KMS-11 (cell line): Measurements from ENCODE around the gene STXBP3.

Experiments
- H2AFZ ChIP-seq: fragments of 200-600 bp; sonication (generic); 2 replicates; pipeline ENCODE4 v1.6.1; 2016; ENCODE audit warnings: antibody characterized with exemption, mixed run types, low read depth
- H3K27ac ChIP-seq: fragments of 200-600 bp; sonication (generic); 2 replicates; pipeline ENCODE4 v1.6.1; 2016; ENCODE audit warnings: mild to moderate bottlenecking, mixed run types
- H3K27me3 ChIP-seq: fragments of 200-600 bp; sonication (generic); 2 replicates; pipeline ENCODE4 v1.6.1; 2017; ENCODE audit warnings: mild to moderate bottlenecking, low read depth, mixed run types, moderate library complexity; ENCODE audit not compliant: insufficient read depth
- H3K36me3 ChIP-seq: fragments of 200-600 bp; sonication (generic); 2 replicates; pipeline ENCODE4 v1.6.1; 2017; ENCODE audit warnings: mild to moderate bottlenecking, mixed run types; ENCODE audit not compliant: insufficient read depth
- H3K4me1 ChIP-seq: fragments of 200-600 bp; sonication (generic); 2 replicates; pipeline ENCODE4 v1.6.1; 2016; ENCODE audit warnings: mild to moderate bottlenecking, low read depth, mixed run types; ENCODE audit not compliant: poor library complexity, severe bottlenecking
- H3K4me2 ChIP-seq: fragments of 200-600 bp; sonication (generic); 2 replicates; pipeline ENCODE4 v1.7.0; 2016; ENCODE audit warnings: mild to moderate bottlenecking, mixed run types
- H3K4me3 ChIP-seq: fragments of 200-600 bp; sonication (generic); IDR thresholded peaks from 2 replicates; pipeline ENCODE4 v1.6.1; 2017; ENCODE audit warnings: low read depth, low read length, mixed read lengths; ENCODE audit not compliant: insufficient read depth
- H3K79me2 ChIP-seq: fragments of 200-600 bp; sonication (generic); 2 replicates; pipeline ENCODE4 v1.6.1; 2016; ENCODE audit warnings: low read depth, mixed run types; ENCODE audit not compliant: insufficient read depth
- H3K9ac ChIP-seq: fragments of 200-600 bp; sonication (generic); 2 replicates; pipeline ENCODE4 v1.6.1; 2016; ENCODE audit warnings: mild to moderate bottlenecking, mixed run types
- H4K20me1 ChIP-seq: fragments of 200-600 bp; sonication (generic); 2 replicates; pipeline ENCODE4 v1.6.1; 2016; ENCODE audit warnings: mild to moderate bottlenecking, mixed run types; ENCODE audit not compliant: insufficient read depth
- TF ChIP-seq, protein P1 (sequence below): fragments of 200-600 bp; sonication (generic); conservative IDR thresholded peaks from 2 replicates; pipeline ENCODE4 v1.6.1; 2017; ENCODE audit warnings: low read depth, mild to moderate bottlenecking, antibody characterized with exemption, low read length, moderate library complexity, mixed read lengths

Gene STXBP3

DNA sequence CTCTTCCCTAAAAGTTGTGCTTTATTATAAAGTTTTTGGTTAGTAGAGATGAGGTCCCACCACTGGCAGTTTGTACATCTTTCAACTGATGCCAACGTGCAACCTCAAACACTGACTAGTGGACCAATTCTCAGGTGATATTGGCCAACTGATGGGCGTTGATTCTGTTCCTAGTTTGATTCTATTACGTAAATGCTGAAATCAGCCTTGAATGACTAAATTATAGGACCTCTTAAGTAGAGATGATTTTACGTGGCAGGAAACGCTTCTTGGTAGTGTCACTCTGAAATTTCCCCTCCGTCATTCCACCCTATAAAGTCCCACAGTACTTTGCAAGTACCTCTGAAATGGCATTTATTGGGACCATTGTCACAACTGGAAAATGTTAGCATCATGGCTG lies 42.5 kb upstream of the STXBP3 start:
- Histone ChIP-seq H3K9ac (no peak overlapping the region), H3K4me1 (no peaks in the 10 kb centered on the region), H3K79me2 (no peaks in the 10 kb centered on the region), H2AFZ (no peak overlapping the region), H3K4me2 (no peak overlapping the region), H4K20me1 (no peaks in the 10 kb centered on the region), H3K36me3 (0 out of 2 replicates have a peak, but pooled peaks cover 2% of the 10 kb centered on the region), H3K27me3 (no peaks in the 10 kb centered on the region), H3K4me3 (no peak overlapping the region), H3K27ac (no peak overlapping the region)
- TF ChIP-seq, protein P1, sequence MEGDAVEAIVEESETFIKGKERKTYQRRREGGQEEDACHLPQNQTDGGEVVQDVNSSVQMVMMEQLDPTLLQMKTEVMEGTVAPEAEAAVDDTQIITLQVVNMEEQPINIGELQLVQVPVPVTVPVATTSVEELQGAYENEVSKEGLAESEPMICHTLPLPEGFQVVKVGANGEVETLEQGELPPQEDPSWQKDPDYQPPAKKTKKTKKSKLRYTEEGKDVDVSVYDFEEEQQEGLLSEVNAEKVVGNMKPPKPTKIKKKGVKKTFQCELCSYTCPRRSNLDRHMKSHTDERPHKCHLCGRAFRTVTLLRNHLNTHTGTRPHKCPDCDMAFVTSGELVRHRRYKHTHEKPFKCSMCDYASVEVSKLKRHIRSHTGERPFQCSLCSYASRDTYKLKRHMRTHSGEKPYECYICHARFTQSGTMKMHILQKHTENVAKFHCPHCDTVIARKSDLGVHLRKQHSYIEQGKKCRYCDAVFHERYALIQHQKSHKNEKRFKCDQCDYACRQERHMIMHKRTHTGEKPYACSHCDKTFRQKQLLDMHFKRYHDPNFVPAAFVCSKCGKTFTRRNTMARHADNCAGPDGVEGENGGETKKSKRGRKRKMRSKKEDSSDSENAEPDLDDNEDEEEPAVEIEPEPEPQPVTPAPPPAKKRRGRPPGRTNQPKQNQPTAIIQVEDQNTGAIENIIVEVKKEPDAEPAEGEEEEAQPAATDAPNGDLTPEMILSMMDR = no peak

DNA sequence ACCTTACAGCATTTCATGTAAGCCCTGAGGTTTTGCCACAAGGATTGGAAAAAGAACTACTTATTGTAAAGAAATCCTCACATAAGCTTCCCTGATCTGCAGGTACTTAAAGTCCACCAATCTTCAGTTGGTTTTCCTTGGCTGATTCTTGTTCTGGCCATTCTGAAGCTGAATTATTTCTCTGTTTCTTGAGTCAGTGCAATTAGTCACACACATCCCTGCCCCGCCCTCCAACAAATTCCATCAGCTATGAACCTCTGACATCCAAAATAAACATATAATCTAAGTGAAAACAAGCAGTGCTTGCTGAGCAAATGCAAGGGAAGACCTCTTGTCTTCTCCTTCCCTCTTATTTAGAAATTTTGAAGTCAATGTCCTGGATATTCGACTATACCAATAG lies 42.0 kb upstream of the STXBP3 start:
- Histone ChIP-seq H3K4me1 (no peaks in the 10 kb centered on the region), H2AFZ (no peak overlapping the region), H3K9ac (no peak overlapping the region), H3K27ac (no peak overlapping the region), H3K4me3 (no peak overlapping the region), H3K79me2 (no peaks in the 10 kb centered on the region), H3K4me2 (no peak overlapping the region), H3K27me3 (no peaks in the 10 kb centered on the region), H4K20me1 (no peaks in the 10 kb centered on the region), H3K36me3 (0 out of 2 replicates have a peak, but pooled peaks cover 2% of the 10 kb centered on the region)
- TF ChIP-seq, protein P1 = no peak

DNA sequence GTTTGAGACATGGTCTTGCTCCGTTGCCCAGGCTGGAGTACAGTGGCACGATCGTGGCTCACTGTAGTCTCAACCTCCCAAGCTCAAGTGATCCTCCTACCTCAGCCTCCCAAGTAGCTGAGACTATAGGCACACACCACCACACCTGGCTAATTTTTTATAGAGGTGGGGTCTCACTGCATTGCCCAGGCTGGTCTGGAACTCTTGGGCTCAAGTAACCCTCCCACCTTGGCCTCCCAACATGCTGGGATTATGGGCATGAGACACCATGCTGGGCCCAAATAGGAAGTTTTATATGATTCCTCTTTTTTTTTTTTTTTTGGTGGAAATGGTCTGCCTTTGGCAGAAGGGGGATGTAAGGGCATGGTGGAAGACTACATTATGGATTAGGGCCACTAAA lies 39.8 kb upstream of the STXBP3 start:
- no peaks in the 10 kb centered on the region for H3K79me2 ChIP-seq
- no peaks in the 10 kb centered on the region for H4K20me1 ChIP-seq
- no peaks in the 10 kb centered on the region for H3K4me1 ChIP-seq
- H3K27me3 ChIP-seq = no peaks in the 10 kb centered on the region
- H3K4me3 ChIP-seq = no peak overlapping the region
- H3K27ac ChIP-seq = no peak overlapping the region
- H2AFZ ChIP-seq = no peak overlapping the region
- no peak overlapping the region for H3K9ac ChIP-seq
- H3K4me2 ChIP-seq = no peak overlapping the region
- TF ChIP-seq, protein P1 = no peak
- no peaks in the 10 kb centered on the region for H3K36me3 ChIP-seq

DNA sequence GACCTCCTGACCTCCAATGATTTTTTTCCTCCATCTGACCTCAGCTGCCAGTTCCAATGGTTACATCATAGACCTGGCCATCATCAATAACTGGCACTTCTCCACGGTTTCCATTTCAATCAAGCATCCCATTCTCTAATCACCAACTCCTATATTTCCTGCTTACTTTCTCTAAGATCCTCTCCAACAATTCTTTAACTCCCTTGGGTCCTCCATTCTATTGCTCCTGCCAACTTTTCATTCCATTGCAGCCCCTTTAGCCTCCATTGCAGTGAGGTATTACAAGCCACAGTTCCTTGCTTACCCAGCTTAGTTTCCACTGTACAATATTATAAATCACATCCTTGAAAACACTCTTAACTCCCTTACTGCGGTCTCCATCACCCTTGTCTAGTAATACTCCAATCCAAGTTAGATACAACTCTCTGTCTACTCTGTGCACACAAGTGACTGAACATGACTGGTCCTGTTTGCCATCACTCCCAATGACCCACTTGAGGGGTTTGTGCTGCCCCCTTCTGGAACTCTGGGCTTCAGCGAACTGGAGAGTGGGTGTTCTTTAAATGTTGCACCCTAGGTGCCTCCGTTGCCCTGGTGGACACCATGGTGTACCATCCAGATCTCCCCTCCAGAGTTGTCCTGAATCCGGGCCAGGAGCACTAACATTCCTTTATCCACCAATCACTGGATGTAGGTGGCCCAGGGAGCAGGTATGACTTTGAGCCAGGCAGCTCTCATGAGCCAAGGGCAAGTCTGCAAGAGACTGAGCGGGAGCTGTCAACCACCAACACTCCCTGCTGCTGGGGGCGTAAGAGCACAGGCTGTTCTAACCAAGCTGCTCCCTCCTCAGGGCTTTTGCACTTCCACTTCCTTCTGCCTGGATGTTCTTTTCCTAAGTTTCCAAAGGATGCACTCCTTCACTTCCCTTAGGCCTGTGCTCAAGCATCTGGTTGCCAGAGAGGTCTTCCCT lies 37.5 kb upstream of the STXBP3 start:
- no peak overlapping the region for H2AFZ ChIP-seq
- H3K4me3 ChIP-seq = no peak overlapping the region
- TF ChIP-seq, protein P1 = 0 out of 2 replicates have a peak, but pooled peaks have one; percentile 20
- H3K4me2 ChIP-seq = no peak overlapping the region
- H3K4me1 ChIP-seq = no peaks in the 10 kb centered on the region
- H3K27me3 ChIP-seq = no peaks in the 10 kb centered on the region
- no peaks in the 10 kb centered on the region for H4K20me1 ChIP-seq
- H3K36me3 ChIP-seq = no peaks in the 10 kb centered on the region
- no peak overlapping the region for H3K9ac ChIP-seq
- no peaks in the 10 kb centered on the region for H3K79me2 ChIP-seq
- H3K27ac ChIP-seq = no peak overlapping the region
